ENCODE data around the gene LGR4.

The LGR4 gene

GRCh38 chr11:27379449-27379848, 93.1 kb downstream of the LGR4 start:
- DNase-seq (ENCODE audit: low read depth in 2 of 2): no peak

GRCh38 chr11:27375370-27375769, 97.2 kb downstream of the LGR4 start:
- no peak for DNase-seq (ENCODE audit: low read depth in 2 of 2)

GRCh38 chr11:27373856-27374602, 98.6 kb downstream of the LGR4 start:
- DNase-seq (ENCODE audit: low read depth in 2 of 2): no peak

GRCh38 chr11:27373392-27373791, 99.2 kb downstream of the LGR4 start:
- no peak for DNase-seq (ENCODE audit: low read depth in 2 of 2)

GRCh38 chr11:27372164-27372563, 100.4 kb downstream of the LGR4 start:
- no peak for DNase-seq (ENCODE audit: low read depth in 2 of 2)

GRCh38 chr11:27371489-27371888, 101.1 kb downstream of the LGR4 start:
- no peak for DNase-seq (ENCODE audit: low read depth in 2 of 2)

- no peak for DNase-seq (ENCODE audit: low read depth in 2 of 2)
Measured at GRCh38 chr11:27370374-27370773, 102.2 kb downstream of the LGR4 start.

- DNase-seq (ENCODE audit: low read depth in 2 of 2): no peak
Measured at GRCh38 chr11:27367881-27368280, 104.7 kb downstream of the LGR4 start.

GRCh38 chr11:27363576-27364117, 108.9 kb downstream of the LGR4 start:
- no peak for DNase-seq (ENCODE audit: low read depth in 2 of 2)

- peak; percentile 59 to 74 for DNase-seq (ENCODE audit: low read depth in 2 of 2)
Measured at GRCh38 chr11:27362749-27363575, 109.6 kb downstream of the LGR4 start, which contains the start of gene CCDC34. CCDC34 (minus strand) TSS chr11:27363215; CDS start chr11:27363194, 21 bp downstream.

- DNase-seq (ENCODE audit: low read depth in 2 of 2): no peak
Measured at GRCh38 chr11:27361649-27362431, 110.8 kb downstream of the LGR4 start.

- DNase-seq (ENCODE audit: low read depth in 2 of 2): no peak
Measured at GRCh38 chr11:27358296-27358695, 114.3 kb downstream of the LGR4 start.

GRCh38 chr11:27357250-27357649, 115.3 kb downstream of the LGR4 start:
- DNase-seq (ENCODE audit: low read depth in 2 of 2): no peak

GRCh38 chr11:27356624-27357222, 115.9 kb downstream of the LGR4 start:
- DNase-seq (ENCODE audit: low read depth in 2 of 2): no peak

GRCh38 chr11:27355575-27356104, 117.0 kb downstream of the LGR4 start:
- no peak for DNase-seq (ENCODE audit: low read depth in 2 of 2)

GRCh38 chr11:27354359-27354965, 118.1 kb downstream of the LGR4 start:
- DNase-seq (ENCODE audit: low read depth in 2 of 2): no peak

GRCh38 chr11:27353593-27354358, 118.8 kb downstream of the LGR4 start:
- DNase-seq (ENCODE audit: low read depth in 2 of 2): no peak

- DNase-seq (ENCODE audit: low read depth in 2 of 2): no peak
Measured at GRCh38 chr11:27352781-27353180, 119.8 kb downstream of the LGR4 start.

- DNase-seq (ENCODE audit: low read depth in 2 of 2): no peak
Measured at GRCh38 chr11:27350511-27350910, 122.1 kb downstream of the LGR4 start.

- DNase-seq (ENCODE audit: low read depth in 2 of 2): no peak
Measured at GRCh38 chr11:27349919-27350318, 122.7 kb downstream of the LGR4 start.

Data from stimulated activated CD8-positive, alpha-beta memory T cell treated with anti-CD3 and anti-CD28 coated beads, Interleukin-15, amount 100 ng/mL, for 4 hours (primary cell).